Gastrocnemius medialis (tissue), 4 donors: ENCODE results near the gene TMEM213.

Experiments
- CTCF ChIP-seq, 5 experiments: fragments of 450-650 bp in 3 of 5; fragments of 200-600 bp in 2 of 5; sonication (generic) in 2 of 5; IDR thresholded peaks in 4 of 5; conservative IDR thresholded peaks in 1 of 5; 1 replicate in 4 of 5; 2 replicates in 1 of 5; pipeline ENCODE4 v1.5.1; 2016 to 2019; ENCODE audit warnings: antibody characterized with exemption in 5 of 5, mild to moderate bottlenecking in 3 of 5, moderate library complexity in 3 of 5
- POLR2A ChIP-seq, 2 donors: fragments of 450-650 bp; IDR thresholded peaks; one replicate each; pipeline ENCODE4 v1.6.1; 2017; ENCODE audit warnings: antibody characterized with exemption in 2 of 2, mild to moderate bottlenecking in 2 of 2, moderate library complexity in 2 of 2

- TF ChIP-seq CTCF (IDR thresholded peaks at IDR 0.05 in 4 of 5, conservative IDR thresholded peaks at IDR 0.05 in 1 of 5) = no peak
- no peak for TF ChIP-seq POLR2A (IDR thresholded peaks at IDR 0.05)
These were observed 83.9 kb downstream of the TMEM213 start for GRCh38 chr7:138881579-138882188.
